ENCODE data around the gene MDM4. TPM values are rescaled to one million over a fixed set of nuclear protein-coding genes. Genes with fewer than 3 reads are reported as not detected.

Gene MDM4
- polyA plus RNA-seq, 2 of the 4 experiments (the other 2 are of a cell fraction) = 4.6 to 48.9 TPM

- ChIA-PET CTCF (interaction anchor here (1.6 to 3.5 kb wide), 2 partner anchors 20 to 262 kb away, joined by 9 to 23 read pairs; no protein-coding TSS in a partner anchor), POLR2A (no interaction called here)
- Histone ChIP-seq H3K4me3 (no peak overlapping the region), H3K4me2 (no peak overlapping the region), H3K4me1 (no peaks in the 10 kb centered on the region), H3K9me3 (no peaks in the 10 kb centered on the region), H3K27ac (no peak overlapping the region)
- 94% methylated on average over 2 of the region's 2 CpGs for WGBS (ENCODE audit: missing lambda C conversion rate)
- no peak for TF ChIP-seq POLR2AphosphoS2 (conservative IDR thresholded peaks at IDR 0.05; ENCODE audit: low read length)
- TF ChIP-seq E2F6 (IDR thresholded peaks at IDR 0.05; ENCODE audit: borderline replicate concordance, low read depth) = no peak
- no peak for DNase-seq (ENCODE audit: low read depth in 1 of 2, low spot score in 1 of 2)
- no peak for FAIRE-seq
- ATAC-seq = no peak
Observed at GRCh38 chr1:204545202-204545601, 29.0 kb downstream of the MDM4 start.

- CTCF ChIA-PET = interaction anchor here (0.6 to 3.5 kb wide), 4 partner anchors 16 to 262 kb away, joined by 3 to 23 read pairs (median 7); no protein-coding TSS in a partner anchor
- 84% methylated on average over 2 of the region's 2 CpGs for WGBS (ENCODE audit: missing lambda C conversion rate)
- Histone ChIP-seq H3K4me3 (no peak overlapping the region), H3K4me1 (no peaks in the 10 kb centered on the region), H3K27ac (no peak overlapping the region), H3K4me2 (no peak overlapping the region), H3K9me3 (no peaks in the 10 kb centered on the region)
- POLR2A ChIA-PET = no interaction called here
- no peak for ATAC-seq
- TF ChIP-seq ZSCAN20 (CRISPR knock-in tag; IDR thresholded peaks at IDR 0.05) (no peak), CEBPB (IDR thresholded peaks at IDR 0.05) (no peak), NPAS2 (CRISPR knock-in tag; IDR thresholded peaks at IDR 0.05; ENCODE audit: borderline replicate concordance) (no peak), HOXB13 (CRISPR knock-in tag; IDR thresholded peaks at IDR 0.05; ENCODE audit: low read depth) (no peak), FOSB (CRISPR knock-in tag; IDR thresholded peaks at IDR 0.05) (no peak), HES2 (IDR thresholded peaks at IDR 0.05) (no peak), EHMT2 (IDR thresholded peaks at IDR 0.05; ENCODE audit: low read depth) (no peak), ESRRA (IDR thresholded peaks at IDR 0.05; ENCODE audit: borderline replicate concordance, low read length) (no peak), RARB (CRISPR knock-in tag; IDR thresholded peaks at IDR 0.05) (no peak), HEYL (CRISPR knock-in tag; IDR thresholded peaks at IDR 0.05) (no peak), MAX (IDR thresholded peaks at IDR 0.05) (no peak), BHLHE40 (IDR thresholded peaks at IDR 0.05; ENCODE audit: low read depth, low read length) (no peak), NFE2L2 (conservative IDR thresholded peaks at IDR 0.05; ENCODE audit: low read length) (no peak), SMC3 (IDR thresholded peaks at IDR 0.05) (no peak), TP53 (CRISPR knock-in tag; IDR thresholded peaks at IDR 0.05) (no peak), MAZ (IDR thresholded peaks at IDR 0.05; ENCODE audit: borderline replicate concordance, low read depth, low read length) (no peak), HMGXB4 (CRISPR knock-in tag; IDR thresholded peaks at IDR 0.05; ENCODE audit: borderline replicate concordance) (no peak), E2F6 (IDR thresholded peaks at IDR 0.05; ENCODE audit: borderline replicate concordance, low read depth) (no peak)
- DNase-seq (ENCODE audit: low read depth in 1 of 2, low spot score in 1 of 2) = no peak
- no peak for FAIRE-seq
Observed at GRCh38 chr1:204545881-204546280, 29.7 kb downstream of the MDM4 start.

GRCh38 chr1:204548265-204548664 is 32.1 kb downstream of the MDM4 start:
- no peak for FAIRE-seq
- Histone ChIP-seq H3K4me1 (no peaks in the 10 kb centered on the region), H3K9me3 (no peaks in the 10 kb centered on the region), H3K4me3 (no peak overlapping the region), H3K4me2 (no peak overlapping the region), H3K27ac (no peak overlapping the region)
- no peak for ATAC-seq
- 92% methylated on average over 2 of the region's 2 CpGs for WGBS (ENCODE audit: missing lambda C conversion rate)
- DNase-seq (ENCODE audit: low read depth in 1 of 2, low spot score in 1 of 2) = no peak
- TF ChIP-seq FOSL2 (IDR thresholded peaks at IDR 0.05) (no peak), FOSL2 (CRISPR knock-in tag; IDR thresholded peaks at IDR 0.05) (no peak), NR3C1 (IDR thresholded peaks at IDR 0.05) (no peak), SREBF2 (IDR thresholded peaks at IDR 0.05) (no peak), CBX8 (IDR thresholded peaks at IDR 0.05) (no peak), HES2 (IDR thresholded peaks at IDR 0.05) (no peak), TP53 (CRISPR knock-in tag; IDR thresholded peaks at IDR 0.05) (no peak), HMGXB4 (CRISPR knock-in tag; IDR thresholded peaks at IDR 0.05; ENCODE audit: borderline replicate concordance) (no peak), POLR2AphosphoS2 (conservative IDR thresholded peaks at IDR 0.05; ENCODE audit: low read length) (no peak), FOSB (CRISPR knock-in tag; IDR thresholded peaks at IDR 0.05) (no peak), MAFK (IDR thresholded peaks at IDR 0.05; ENCODE audit: partially characterized antibody) (no peak), CBX2 (IDR thresholded peaks at IDR 0.05; ENCODE audit: borderline replicate concordance, low read depth) (no peak), EHF (CRISPR knock-in tag; IDR thresholded peaks at IDR 0.05) (no peak), SMC3 (IDR thresholded peaks at IDR 0.05) (no peak), KDM5A (IDR thresholded peaks at IDR 0.05) (no peak), CHD4 (IDR thresholded peaks at IDR 0.05; ENCODE audit: borderline replicate concordance) (no peak)
- ChIA-PET CTCF (interaction anchor here (0.9 to 9.4 kb wide), 5 partner anchors 16 to 259 kb away, joined by 3 to 54 read pairs (median 4); no protein-coding TSS in a partner anchor), POLR2A (no interaction called here)

Measured in A549 (cell line).